Pancreas (tissue), 10 donors: ENCODE data around the gene PDE6B. TPM values are rescaled to one million over a fixed set of nuclear protein-coding genes. Genes with fewer than 3 reads are reported as not detected.

Source experiments
- ATAC-seq, 4 donors: fragments of 200-7000 bp; cut with Tn5 transposase; one replicate each; pipeline versions ENCODE4 v1.8.0 to v1.9.1; 2020; ENCODE audit warnings: mild to moderate bottlenecking in 4 of 4, moderate library complexity in 4 of 4
- DNase-seq, 6 donors: peaks; one replicate each; pipeline ENCODE4 v3.0.0-alpha.2; 2020
- FAIRE-seq: peaks from 2 replicates; lab custom pipeline; 2012; peaks lifted over from hg19 to GRCh38; lab: Jason Lieb, UNC
- H3K27ac ChIP-seq, 4 donors: fragments of 200-600 bp; sonication (generic); 1 replicate in 3 of 4; 2 replicates in 1 of 4; pipeline versions ENCODE4 v1.5.0 to v1.8.0; 2020
- H3K27me3 ChIP-seq, 4 donors: fragments of 200-600 bp; one replicate each; pipeline ENCODE4 v1.8.0; 2021
- H3K36me3 ChIP-seq, 3 donors: fragments of 200-600 bp; sonication (generic) in 1 of 3; one replicate each; pipeline versions ENCODE4 v1.5.0 to v1.8.0; 2020 to 2021
- H3K4me1 ChIP-seq, 3 donors: fragments of 200-600 bp; one replicate each; pipeline ENCODE4 v1.8.0; 2021
- H3K4me3 ChIP-seq, 4 donors: fragments of 200-600 bp; sonication (generic) in 2 of 4; one replicate each; pipeline versions ENCODE4 v1.5.0 to v1.8.0; 2020 to 2021
- H3K9me3 ChIP-seq, 4 donors: fragments of 200-600 bp; one replicate each; pipeline ENCODE4 v1.8.0; 2021
- WGBS, 2 donors: extraction: QIAGEN DNeasy Blood & Tissue Kit; methylation state at CpG; one replicate each; pipeline ENCODE4 v1.1.7; 2013; 5-methylcytosine and 5-hydroxymethylcytosine counted together
- intact Hi-C, 3 donors: fragments of 100-400 bp; cut with DNase I; formaldehyde crosslinking; loops; one replicate each; pipeline versions ENCODE4 v1.11.1 to v1.14.2; 2022
- polyA plus RNA-seq, 2 donors: library from polyadenylated mRNA; stranded (reverse); fragments of 200-250 nt; gene quantifications; one replicate each; pipeline ENCODE4 v1.2.3, GENCODE V29; 2013
- total RNA-seq, 6 donors: library from RNA; stranded (reverse); fragmentation: NEBNext Ultra II Directional in 4 of 6; extraction: Animal tissue kit (Norgen Biotek cat#: 25700) in 4 of 6; gene quantifications; one replicate each; pipeline versions ENCODE4 v1.2.1 to v1.2.4, GENCODE V29; 2021 to 2023
- TF ChIP-seq, protein P1 (sequence below), 4 donors: fragments of 200-600 bp; sonication (generic) in 3 of 4; IDR thresholded peaks; one replicate each; pipeline versions ENCODE4 v1.5.0 to v1.8.0; 2021; ENCODE audit warnings: antibody characterized with exemption in 4 of 4
- donor health status: healthy with polysubstance abuse.
- donor health status: DM: no; HTN: no; CAD: no; lungs with moderate emphysema.
- donor health status: DM: no; HTN: no; CAD: no.
- donor health status: control.
- donor health status: control.
- donor health status: Bipolar disorder and iron deficiency.
- donor health status: DM: yes; HTN: yes; CAD: no.
- donor health status: DM: no; HTN: no; CAD: no.
- donor health status: DM: no; HTN: no; CAD: no.
- donor health status: DM: yes; HTN: yes; CAD: no.

Gene PDE6B
- total and polyA plus RNA-seq, 8 donors, result 0.99 to 6.6 (median 2.9) TPM

DNA sequence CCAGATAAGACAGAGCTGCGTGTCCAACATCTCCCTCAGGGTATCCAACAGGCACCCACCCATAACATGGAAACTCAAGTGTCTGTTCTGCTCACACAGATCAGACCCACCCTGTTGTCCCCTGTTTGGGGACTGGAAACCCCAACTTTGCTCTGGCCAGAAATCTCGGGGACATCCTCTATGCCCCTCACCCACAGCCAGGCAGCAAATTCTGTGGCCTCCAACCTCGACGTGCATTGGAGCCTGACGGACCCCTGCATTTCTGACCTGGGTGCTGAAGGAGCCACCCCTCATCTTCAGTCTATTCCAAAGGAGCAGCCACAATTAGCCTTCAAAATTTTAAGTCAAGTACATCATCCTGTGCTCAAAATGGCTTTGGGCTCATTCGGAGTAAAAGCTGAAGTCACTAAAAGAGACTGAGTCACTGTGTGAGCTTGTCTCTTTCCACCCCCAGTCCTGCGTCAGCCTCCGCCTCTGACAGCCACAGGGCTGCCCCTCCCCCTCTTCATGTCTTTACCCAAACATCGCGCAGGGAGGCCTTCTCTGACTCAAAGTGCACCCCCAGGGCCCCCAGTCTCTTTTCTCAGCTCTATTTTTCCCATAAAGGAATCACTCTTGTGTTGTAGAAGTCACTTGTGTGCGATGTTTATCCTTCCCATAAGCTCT is 24.4 kb upstream of the PDE6B start:
- DNase-seq (no peak), FAIRE-seq (no peak), ATAC-seq (no peak)
- H3K4me1 ChIP-seq, result no peaks in the 10 kb centered on the region
- H3K9me3 ChIP-seq, result no peaks in the 10 kb centered on the region
- no peaks in the 10 kb centered on the region for H3K36me3 ChIP-seq
- no peak overlapping the region for H3K27ac ChIP-seq
- no peaks in the 10 kb centered on the region for H3K27me3 ChIP-seq
- H3K4me3 ChIP-seq, result no peak overlapping the region
- TF ChIP-seq, protein P1, sequence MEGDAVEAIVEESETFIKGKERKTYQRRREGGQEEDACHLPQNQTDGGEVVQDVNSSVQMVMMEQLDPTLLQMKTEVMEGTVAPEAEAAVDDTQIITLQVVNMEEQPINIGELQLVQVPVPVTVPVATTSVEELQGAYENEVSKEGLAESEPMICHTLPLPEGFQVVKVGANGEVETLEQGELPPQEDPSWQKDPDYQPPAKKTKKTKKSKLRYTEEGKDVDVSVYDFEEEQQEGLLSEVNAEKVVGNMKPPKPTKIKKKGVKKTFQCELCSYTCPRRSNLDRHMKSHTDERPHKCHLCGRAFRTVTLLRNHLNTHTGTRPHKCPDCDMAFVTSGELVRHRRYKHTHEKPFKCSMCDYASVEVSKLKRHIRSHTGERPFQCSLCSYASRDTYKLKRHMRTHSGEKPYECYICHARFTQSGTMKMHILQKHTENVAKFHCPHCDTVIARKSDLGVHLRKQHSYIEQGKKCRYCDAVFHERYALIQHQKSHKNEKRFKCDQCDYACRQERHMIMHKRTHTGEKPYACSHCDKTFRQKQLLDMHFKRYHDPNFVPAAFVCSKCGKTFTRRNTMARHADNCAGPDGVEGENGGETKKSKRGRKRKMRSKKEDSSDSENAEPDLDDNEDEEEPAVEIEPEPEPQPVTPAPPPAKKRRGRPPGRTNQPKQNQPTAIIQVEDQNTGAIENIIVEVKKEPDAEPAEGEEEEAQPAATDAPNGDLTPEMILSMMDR (IDR thresholded peaks at IDR 0.05), result no peak
- 44 to 53% methylated on average over 11 of the region's 11 CpGs for WGBS, 2 donors
- intact Hi-C loops, result no loop called here

DNA sequence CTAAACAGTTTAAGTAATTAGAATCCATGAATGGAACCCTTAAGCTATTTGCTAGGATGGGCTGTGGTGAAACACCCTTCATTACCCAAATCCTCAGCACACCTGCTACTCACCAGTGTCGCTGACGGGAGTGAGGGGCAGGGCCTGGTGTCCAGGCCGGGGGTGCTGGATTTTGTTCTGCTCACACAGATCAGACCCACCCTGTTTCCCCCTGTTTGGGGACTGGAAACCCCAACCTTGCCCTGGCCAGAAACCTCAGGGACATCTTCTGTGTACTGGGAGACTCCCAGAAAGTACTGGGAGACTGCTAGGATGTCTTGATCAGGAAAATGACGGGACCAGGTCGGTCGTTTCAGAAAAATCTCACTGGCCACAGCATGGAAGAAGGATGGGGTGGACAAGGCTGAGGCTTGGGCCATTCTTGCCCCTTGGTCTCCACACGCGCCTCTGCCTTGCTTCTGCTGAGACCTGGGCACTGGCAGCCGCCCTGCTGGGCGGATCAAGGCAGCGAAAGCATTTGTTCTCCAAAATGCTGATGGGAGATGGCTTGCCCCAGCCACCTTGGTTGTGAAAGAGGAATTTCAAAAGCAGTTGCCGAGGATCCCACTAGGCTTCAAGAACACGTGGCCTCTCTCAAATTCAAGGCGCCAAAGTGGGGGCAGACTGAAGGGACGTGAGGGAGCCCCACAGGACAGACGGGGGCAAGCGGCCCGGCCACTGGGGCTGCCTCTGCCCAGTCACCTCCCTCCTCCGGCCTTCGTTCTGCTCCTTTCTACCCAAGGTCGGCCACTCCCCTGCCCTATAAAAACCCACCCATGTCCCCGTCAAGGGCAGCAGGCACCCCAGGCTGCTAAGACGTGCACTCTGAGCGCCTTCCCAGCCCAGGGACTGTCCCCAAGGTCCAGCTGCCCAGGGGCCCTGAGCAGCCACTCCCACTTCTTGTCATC is 23.5 kb upstream of the PDE6B start:
- no peaks in the 10 kb centered on the region for H3K27me3 ChIP-seq
- no peak overlapping the region for H3K4me3 ChIP-seq
- peak in 1 of 4 donors; percentile 11 for ATAC-seq
- DNase-seq, result no peak
- no peaks in the 10 kb centered on the region for H3K9me3 ChIP-seq
- no peaks in the 10 kb centered on the region for H3K4me1 ChIP-seq
- FAIRE-seq, result no peak
- no peaks in the 10 kb centered on the region for H3K36me3 ChIP-seq
- WGBS, 2 donors, result 62 to 66% methylated on average over 24 of the region's 24 CpGs
- intact Hi-C loops, result no loop called here
- TF ChIP-seq, protein P1 (IDR thresholded peaks at IDR 0.05), result no peak
- no peak overlapping the region for H3K27ac ChIP-seq

DNA sequence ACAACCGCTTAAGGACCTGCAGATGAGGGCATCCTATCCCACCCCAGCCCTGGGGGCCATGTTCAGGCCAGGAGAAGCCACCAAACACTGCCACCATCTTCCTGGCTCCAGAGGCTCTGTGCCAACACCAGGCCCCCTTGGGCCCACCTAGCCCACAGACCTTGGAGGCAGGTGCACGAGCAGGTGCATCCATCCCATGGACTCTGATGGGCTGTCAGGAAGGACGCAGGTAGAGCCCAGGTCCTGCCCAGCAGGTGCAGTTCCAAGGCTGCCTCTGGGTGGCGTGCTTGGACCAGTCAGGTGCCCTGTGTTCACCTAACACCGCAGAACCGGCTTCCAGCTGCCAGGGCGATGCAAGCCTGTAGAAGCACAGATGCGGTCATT is 22.8 kb upstream of the PDE6B start:
- 10 to 13% methylated on average over 8 of the region's 8 CpGs for WGBS, 2 donors
- TF ChIP-seq, protein P1 (IDR thresholded peaks at IDR 0.05), result peak; percentile 25 to 66 (median 29)
- FAIRE-seq, result no peak
- Histone ChIP-seq H3K4me1 (no peaks in the 10 kb centered on the region), H3K4me3 (no peak overlapping the region), H3K27me3 (no peaks in the 10 kb centered on the region), H3K27ac (no peak overlapping the region), H3K36me3 (no peaks in the 10 kb centered on the region), H3K9me3 (no peaks in the 10 kb centered on the region)
- DNase-seq, result peak; percentile 61 to 87 (median 75)
- intact Hi-C loops, result no loop called here
- peak; percentile 73 to 100 (median 84) for ATAC-seq

DNA sequence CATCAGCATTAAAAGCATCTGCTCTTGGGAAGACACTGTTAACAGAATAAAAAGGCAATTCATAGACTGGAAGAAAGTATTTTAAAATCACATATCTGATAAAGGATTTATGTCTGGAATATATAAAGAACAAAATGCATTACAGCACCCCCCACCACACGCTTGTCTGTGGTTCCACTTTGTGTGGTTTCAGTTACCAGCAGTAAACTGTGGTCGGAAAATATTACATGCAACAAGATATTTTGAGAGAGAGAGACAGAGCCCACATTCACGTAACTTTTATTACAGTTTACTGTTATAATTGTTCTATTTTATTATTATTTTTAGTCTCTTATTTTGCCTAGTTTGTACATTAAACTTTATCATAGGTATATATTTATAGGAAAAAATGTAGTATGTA is 21.2 kb upstream of the PDE6B start:
- no peaks in the 10 kb centered on the region for H3K4me1 ChIP-seq
- DNase-seq, result no peak
- H3K36me3 ChIP-seq, result no peaks in the 10 kb centered on the region
- 70% methylated on average over 3 of the region's 3 CpGs for WGBS, 2 donors
- H3K27ac ChIP-seq, result no peak overlapping the region
- FAIRE-seq, result no peak
- intact Hi-C loops, result no loop called here
- H3K4me3 ChIP-seq, result no peak overlapping the region
- ATAC-seq, result no peak
- TF ChIP-seq, protein P1 (IDR thresholded peaks at IDR 0.05), result no peak
- no peaks in the 10 kb centered on the region for H3K27me3 ChIP-seq
- no peaks in the 10 kb centered on the region for H3K9me3 ChIP-seq
